T-helper 9 cell (primary cell): ENCODE measurements around the gene ITK.

Source experiments
- DNase-seq: peaks from one replicate; pipeline ENCODE4 v3.0.0-alpha.2; 2020
- total RNA-seq, 2 donors: gene quantifications; one replicate each; lab custom pipeline; 2026; lab: John Stamatoyannopoulos, UW

ITK gene
- 449 to 560 reads per million in 2 donors for total RNA-seq

- no peak for DNase-seq
These were observed at the start of gene ITK for GRCh38 chr5:157180374-157181264. Gene ITK, plus strand, starts transcription at chr5:157180840. Its CDS starts 138 bp downstream, at chr5:157180978.

- DNase-seq, result no peak
These were observed 49.7 kb upstream of the ITK start for GRCh38 chr5:157130925-157131324.

- DNase-seq, result no peak
These were observed 48.4 kb upstream of the ITK start for GRCh38 chr5:157132281-157132612.

- DNase-seq, result no peak
These were observed 42.9 kb upstream of the ITK start for GRCh38 chr5:157137691-157138090.

- DNase-seq, result peak; percentile 82
These were observed 38.1 kb upstream of the ITK start, which contains the start of gene MED7 for GRCh38 chr5:157142317-157143126. Gene MED7, minus strand, starts transcription at chr5:157142865. Its CDS starts 3,434 bp downstream, at chr5:157139431.

GRCh38 chr5:157143127-157143971, 37.3 kb upstream of the ITK start:
- DNase-seq, result peak; percentile 29

GRCh38 chr5:157148734-157149615, 31.7 kb upstream of the ITK start:
- peak; percentile 73 for DNase-seq

- no peak for DNase-seq
These were observed 29.6 kb upstream of the ITK start for GRCh38 chr5:157150995-157151394.

GRCh38 chr5:157155297-157155696, 25.3 kb upstream of the ITK start:
- no peak for DNase-seq

GRCh38 chr5:157157293-157157891, 23.2 kb upstream of the ITK start:
- no peak for DNase-seq

GRCh38 chr5:157159209-157159751, 21.4 kb upstream of the ITK start:
- peak; percentile 30 for DNase-seq

- DNase-seq, result peak; percentile 27
These were observed 20.6 kb upstream of the ITK start for GRCh38 chr5:157160001-157160400.

- no peak for DNase-seq
These were observed 18.6 kb upstream of the ITK start for GRCh38 chr5:157161996-157162395.

- DNase-seq, result no peak
These were observed 17.6 kb upstream of the ITK start for GRCh38 chr5:157162919-157163510.

GRCh38 chr5:157164521-157164920, 16.1 kb upstream of the ITK start:
- no peak for DNase-seq

GRCh38 chr5:157165261-157165660, 15.4 kb upstream of the ITK start:
- no peak for DNase-seq

GRCh38 chr5:157165668-157166067, 15.0 kb upstream of the ITK start:
- DNase-seq, result no peak

- no peak for DNase-seq
These were observed 14.1 kb upstream of the ITK start, which contains the start of gene GARIN3 for GRCh38 chr5:157166214-157167213. Gene GARIN3, minus strand, starts transcription at chr5:157166264. Its CDS starts 96 bp downstream, at chr5:157166168.

GRCh38 chr5:157167214-157167621, 13.4 kb upstream of the ITK start:
- DNase-seq, result no peak
